VCaP (cell line): ENCODE data around the gene LRRC52.
"Not testable (repeated sequence)": the region's sequence is repeated elsewhere in the genome, so short reads cannot be mapped to it uniquely, and the experiment has no call there.

ENCODE experiments used
- H3K27ac ChIP-seq: fragments of 450-650 bp; 2 replicates; pipeline ENCODE4 v1.5.1; 2017
- CTCF ChIP-seq: fragments of 450-650 bp; conservative IDR thresholded peaks from 2 replicates; pipeline ENCODE4 v1.5.1; 2017; ENCODE audit warnings: mild to moderate bottlenecking, moderate library complexity

LRRC52 gene

GRCh38 chr1:165592945-165593823 is 49.4 kb downstream of the LRRC52 start:
- TF ChIP-seq CTCF, result peak; percentile 92
- no peak overlapping the region for H3K27ac ChIP-seq

- no peak for TF ChIP-seq CTCF
Observed at GRCh38 chr1:165595246-165595938, 51.6 kb downstream of the LRRC52 start.

GRCh38 chr1:165597883-165598675 is 54.3 kb downstream of the LRRC52 start:
- TF ChIP-seq CTCF, result no peak
- H3K27ac ChIP-seq, result peak overlapping the region; percentile 54; the same call in 1 of the 2 replicates

More at GRCh38 chr1:165595246-165595938, 51.6 kb downstream of the LRRC52 start:
- H3K27ac ChIP-seq, result no peak overlapping the region

GRCh38 chr1:165598676-165599059 is 54.9 kb downstream of the LRRC52 start:
- H3K27ac ChIP-seq, result peak overlapping the region; percentile 54; the same call in 1 of the 2 replicates

GRCh38 chr1:165600793-165601192 is 57.0 kb downstream of the LRRC52 start:
- no peak overlapping the region for H3K27ac ChIP-seq
- no peak for TF ChIP-seq CTCF

More at GRCh38 chr1:165598676-165599059, 54.9 kb downstream of the LRRC52 start:
- no peak for TF ChIP-seq CTCF

- no peak for TF ChIP-seq CTCF
- no peak overlapping the region for H3K27ac ChIP-seq
Observed at GRCh38 chr1:165603810-165604209, 60.0 kb downstream of the LRRC52 start.

GRCh38 chr1:165605246-165605645 is 61.4 kb downstream of the LRRC52 start:
- TF ChIP-seq CTCF, result no peak
- H3K27ac ChIP-seq, result no peak overlapping the region

- H3K27ac ChIP-seq, result not testable (repeated sequence)
Observed at GRCh38 chr1:165606676-165607075, 62.9 kb downstream of the LRRC52 start.
